Activated CD8-positive, alpha-beta memory T cell treated with anti-CD3 and anti-CD28 coated beads, Interleukin-2, amount 50 U/mL, for 48 hours (primary cell): ENCODE results near the gene CEACAM16.
"Not testable (repeated sequence)": the region's sequence is repeated elsewhere in the genome, so short reads cannot be mapped to it uniquely, and the experiment has no call there.

Source experiments
- DNase-seq: peaks from one replicate; pipeline ENCODE4 v3.0.0-alpha.2; 2020

Gene CEACAM16

DNA sequence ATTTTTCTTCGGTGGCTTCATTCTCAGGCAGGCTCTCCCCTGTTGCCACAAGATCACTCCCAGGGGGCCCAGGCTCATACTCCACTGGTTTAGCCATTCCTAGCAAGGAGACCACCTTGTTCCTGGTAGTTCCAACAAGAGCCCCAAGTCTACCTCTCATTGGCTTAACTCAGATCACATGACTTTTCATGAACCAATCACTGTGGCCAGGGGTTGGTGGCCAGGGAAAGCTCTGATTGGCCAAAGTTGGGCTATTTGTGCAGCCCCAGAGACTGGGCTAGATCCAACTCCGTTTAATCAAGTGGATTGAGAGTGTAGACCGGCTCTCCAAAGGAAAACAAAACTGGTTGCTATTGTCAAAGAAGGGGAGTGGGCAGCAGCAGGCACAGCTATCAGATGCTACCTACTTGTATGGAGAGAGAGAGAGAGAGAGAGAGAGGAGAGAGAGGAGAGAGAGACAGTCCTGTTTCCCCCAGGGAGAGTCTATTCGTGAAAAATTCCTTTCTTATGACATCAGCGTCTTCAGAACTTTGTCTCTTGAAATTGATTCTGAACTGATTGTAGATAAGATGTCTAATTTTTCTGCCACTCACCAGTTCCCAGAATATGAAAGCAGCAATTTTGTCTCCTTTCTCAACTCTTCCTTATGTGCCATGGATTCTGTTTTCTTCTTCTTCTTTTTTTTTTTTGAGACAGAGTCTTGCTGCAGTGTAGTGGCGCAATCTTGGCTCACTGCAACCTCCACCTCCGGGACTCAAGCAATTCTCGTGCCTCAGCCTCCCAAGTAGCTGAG lies 21.7 kb upstream of the CEACAM16 start:
- DNase-seq = no peak

- DNase-seq = no peak
Observed at GRCh38 chr19:44680536-44680935, 18.4 kb upstream of the CEACAM16 start.

- no peak for DNase-seq
Observed at GRCh38 chr19:44681992-44682790, 16.8 kb upstream of the CEACAM16 start.

DNA sequence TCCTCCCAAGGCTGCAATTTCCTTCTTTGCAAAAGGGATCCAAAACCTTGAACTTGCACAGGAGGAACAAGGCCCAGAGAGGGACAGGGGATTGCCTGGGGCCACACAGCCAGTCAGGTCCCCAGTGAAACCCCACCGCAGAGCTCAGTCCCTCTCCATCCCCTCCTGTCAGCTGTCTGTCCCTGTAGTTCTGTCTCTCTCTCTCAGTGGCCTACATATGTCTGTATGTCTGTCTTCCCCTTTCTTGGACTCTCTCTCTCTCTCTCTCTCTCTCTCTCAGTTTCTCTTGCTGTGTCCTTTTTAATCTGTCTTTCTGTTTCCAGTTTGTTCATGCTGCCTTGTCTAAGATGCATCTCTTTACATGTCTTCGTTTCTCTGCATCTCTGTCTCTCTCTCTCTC lies 16.1 kb upstream of the CEACAM16 start:
- DNase-seq = no peak

- no peak for DNase-seq
Observed at GRCh38 chr19:44683434-44684210, 15.3 kb upstream of the CEACAM16 start.

DNA sequence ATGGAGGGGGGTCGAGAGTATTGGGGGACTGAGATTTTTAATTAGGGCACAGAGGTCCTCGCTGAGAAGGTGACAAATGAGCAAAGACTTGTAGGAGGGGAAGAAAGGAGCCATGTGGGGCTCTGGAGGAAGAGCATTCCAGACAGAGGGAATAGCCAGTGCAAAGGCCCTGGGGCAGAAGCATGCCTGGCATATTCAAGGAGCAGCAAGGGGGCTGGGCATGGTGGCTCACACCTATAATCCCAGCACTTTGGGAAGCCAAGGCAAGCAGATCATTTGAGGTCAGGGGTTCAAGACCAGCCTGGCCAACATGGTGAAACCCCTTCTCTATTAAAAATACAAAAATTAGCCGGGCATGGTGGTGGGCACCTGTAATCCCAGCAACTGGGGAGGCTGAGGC lies 14.6 kb upstream of the CEACAM16 start:
- not testable (repeated sequence) for DNase-seq

DNA sequence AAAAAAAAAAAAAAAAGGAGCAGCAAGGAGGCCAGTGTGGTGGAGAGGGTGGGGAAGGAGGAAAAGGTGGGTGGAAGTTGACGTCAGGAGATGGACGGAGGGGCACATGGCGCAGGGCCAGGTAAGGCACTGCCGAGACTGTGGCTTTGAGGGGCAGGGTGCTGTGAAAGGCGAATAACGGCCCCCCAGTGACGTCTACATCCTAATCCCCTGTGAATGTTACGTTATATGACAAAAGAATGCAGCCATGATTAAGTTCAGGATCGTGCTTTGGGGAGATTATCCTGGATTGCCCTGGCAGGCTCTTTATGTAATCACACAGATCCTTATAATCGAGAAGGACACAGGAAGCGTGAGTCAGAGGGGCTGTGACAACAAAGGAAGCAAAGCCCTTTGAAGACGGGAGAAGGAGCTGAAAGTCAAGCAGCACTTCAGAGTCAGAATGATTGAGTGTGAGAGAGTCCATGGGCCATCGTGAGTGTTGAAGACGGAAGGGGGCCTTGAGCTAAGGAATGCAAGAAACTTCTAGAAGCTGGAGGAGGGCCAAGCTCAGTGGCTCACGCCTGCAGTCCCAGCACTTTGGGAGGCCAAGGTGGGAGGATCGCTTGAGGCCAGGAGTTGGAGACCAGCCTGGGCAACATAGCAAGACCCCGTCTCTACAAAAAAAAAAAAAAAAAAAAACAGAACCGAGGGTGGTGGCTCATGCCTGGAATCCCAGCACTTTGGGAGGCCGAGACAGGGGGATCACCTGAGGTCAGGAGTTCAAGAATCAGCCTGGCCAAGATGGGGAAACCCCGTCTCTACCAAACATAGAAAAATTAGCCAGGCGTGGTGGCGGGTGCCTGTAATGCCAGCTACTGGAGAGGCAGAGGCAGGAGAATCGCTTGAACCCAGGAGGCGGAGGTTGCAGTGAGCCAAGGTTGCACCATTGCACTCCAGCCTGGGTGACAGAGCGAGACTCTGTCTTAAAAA lies 13.8 kb upstream of the CEACAM16 start:
- DNase-seq = no peak

- DNase-seq = no peak
Observed at GRCh38 chr19:44685877-44686276, 13.1 kb upstream of the CEACAM16 start.

DNA sequence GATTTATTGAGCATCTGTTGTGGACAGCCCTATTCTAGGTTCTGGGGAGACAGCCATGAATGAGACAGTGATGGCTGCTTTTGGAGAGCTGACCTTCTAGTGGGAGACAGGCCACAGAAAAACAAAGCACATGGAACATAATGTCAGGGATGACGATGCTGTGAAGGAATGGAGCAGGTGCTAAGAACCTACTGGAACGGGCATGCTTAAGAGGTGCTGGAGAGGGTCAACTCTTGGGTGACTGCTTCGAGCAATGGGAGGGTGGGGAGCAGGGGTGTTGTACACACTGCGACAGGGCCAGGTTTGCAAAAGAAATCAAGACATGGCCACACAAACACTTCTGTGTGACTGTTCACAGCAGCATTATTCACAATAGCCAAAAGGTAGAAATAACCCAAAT lies 12.1 kb upstream of the CEACAM16 start:
- no peak for DNase-seq

DNA sequence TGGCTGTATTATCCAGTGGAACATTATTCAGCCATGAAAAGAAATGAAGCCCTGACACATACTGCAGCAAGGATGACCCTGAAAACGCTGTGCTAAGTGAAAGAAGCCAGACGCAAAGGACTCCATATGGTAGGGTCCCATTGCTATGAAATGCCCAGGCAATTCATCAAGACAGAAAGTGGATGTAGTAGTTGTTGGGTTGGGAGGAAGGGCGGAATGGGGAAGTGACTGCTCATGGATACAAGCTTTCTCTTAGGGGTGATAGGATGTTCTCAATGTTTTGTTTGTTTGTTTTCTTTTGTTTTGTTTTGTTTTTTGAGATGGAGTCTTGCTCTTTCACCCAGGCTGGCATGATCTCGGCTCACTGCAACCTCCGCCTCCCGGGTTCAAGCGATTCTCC lies 11.1 kb upstream of the CEACAM16 start:
- DNase-seq = no peak

DNA sequence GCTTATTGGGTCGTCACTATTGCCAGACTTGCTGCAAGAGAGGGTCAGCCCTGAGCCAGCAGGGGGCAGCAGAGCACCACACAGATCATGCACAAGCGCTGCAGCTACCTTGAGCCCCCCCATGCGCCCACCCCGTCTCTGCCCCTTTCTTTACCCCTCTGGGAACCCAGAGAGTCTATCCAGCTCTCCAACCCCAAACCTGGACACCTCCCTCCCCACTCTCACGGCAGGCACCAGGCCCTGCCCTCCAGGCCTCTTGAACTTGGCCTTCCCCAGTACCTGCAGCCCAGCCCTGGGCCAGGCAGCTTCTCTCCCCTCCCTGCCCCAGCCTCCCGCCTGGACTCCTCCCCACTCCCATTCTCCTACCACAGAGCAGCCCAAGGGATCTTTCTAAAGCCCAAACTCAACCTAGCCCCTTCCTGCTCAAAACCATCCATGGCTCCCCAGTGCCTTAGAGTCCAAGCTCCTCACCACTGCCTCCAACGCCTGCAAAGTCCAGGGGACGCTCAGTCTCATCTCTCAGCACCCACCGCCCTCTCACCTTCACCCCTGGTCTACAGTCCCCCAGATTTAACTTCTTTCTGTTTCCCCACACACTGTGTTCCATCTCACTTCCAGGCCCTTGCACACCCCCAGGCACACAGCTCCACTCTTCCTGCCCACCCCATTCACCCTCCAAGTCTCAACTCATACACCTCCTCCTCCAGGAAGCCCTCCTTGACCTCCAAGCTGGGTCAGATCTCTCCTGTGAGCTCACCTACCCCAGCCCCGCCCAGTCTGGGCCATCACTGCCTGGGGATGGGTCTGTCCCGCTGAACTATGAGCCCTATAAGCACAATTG lies 9.4 kb upstream of the CEACAM16 start:
- peak; percentile 94 for DNase-seq

DNA sequence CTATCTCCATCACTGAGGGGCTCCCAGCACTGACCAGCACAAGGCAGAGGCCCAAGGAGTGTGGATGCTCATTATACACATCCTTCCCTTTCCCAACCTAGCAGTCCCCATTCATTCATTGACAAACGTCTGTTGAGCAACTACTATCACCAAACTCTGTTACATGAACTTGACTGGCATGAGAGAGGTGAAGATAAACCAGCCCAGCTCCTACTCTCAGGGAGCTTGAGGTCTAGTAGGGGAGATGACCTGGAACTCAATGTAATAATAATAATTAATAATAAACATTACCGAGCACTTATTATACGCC lies 8.9 kb upstream of the CEACAM16 start:
- no peak for DNase-seq

GRCh38 chr19:44692379-44692721 lies 6.6 kb upstream of the CEACAM16 start:
- no peak for DNase-seq

DNA sequence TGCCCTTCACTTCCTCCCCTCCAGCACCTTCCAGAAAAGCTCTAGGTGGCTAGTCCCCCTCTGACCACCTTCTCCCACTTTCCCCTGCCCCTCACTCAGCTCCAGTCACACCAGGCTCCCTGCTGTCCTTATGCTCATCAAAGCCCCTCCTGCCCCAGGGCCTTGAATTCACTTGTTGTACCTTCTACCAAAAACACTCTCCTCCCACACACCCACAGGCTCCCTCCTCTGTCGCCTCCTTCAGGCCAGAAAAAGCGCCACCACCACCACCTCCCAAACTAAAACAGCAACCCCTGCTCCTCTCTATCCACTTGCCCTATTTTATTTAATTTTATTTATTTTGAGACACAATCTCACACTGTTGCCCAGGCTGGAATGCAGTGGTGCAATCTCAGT lies 4.8 kb upstream of the CEACAM16 start:
- peak; percentile 61 for DNase-seq

GRCh38 chr19:44696939-44697669 lies 1.8 kb upstream of the CEACAM16 start:
- no peak for DNase-seq

GRCh38 chr19:44697670-44698034 lies 1.3 kb upstream of the CEACAM16 start:
- DNase-seq = no peak

- DNase-seq = no peak
Observed at GRCh38 chr19:44700547-44700946, 1.6 kb downstream of the CEACAM16 start.

- DNase-seq = no peak
Observed at GRCh38 chr19:44701228-44701627, 2.3 kb downstream of the CEACAM16 start.

DNA sequence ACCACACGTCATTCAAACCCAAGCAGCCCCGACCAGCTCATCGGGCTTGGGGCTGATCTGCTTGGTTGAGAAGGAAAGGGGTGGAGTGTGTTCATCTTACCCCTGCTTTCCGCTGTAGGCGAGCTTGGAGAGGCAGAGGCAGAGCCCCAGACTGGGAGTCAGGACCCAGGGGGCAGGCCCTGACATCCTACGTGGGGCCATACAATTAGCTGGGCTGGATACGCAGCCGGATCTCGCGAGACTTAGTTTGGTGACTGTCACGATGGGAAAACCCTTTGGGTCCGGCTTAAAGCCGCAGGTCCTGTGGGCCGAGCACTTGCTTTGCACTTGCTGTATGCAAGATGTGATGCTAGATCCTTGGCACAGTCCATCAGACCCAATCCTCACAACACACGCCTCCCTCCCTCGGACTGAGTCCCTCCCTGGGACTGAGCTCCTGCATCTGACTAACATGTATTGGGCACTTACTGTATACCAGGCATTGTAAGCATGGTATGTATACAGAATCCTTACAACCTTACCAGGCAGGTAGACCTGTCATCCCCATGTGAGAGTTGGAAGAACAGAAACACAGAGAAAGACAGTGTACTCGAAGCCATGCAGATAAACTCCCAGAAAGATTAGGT lies 3.7 kb downstream of the CEACAM16 start:
- no peak for DNase-seq

DNA sequence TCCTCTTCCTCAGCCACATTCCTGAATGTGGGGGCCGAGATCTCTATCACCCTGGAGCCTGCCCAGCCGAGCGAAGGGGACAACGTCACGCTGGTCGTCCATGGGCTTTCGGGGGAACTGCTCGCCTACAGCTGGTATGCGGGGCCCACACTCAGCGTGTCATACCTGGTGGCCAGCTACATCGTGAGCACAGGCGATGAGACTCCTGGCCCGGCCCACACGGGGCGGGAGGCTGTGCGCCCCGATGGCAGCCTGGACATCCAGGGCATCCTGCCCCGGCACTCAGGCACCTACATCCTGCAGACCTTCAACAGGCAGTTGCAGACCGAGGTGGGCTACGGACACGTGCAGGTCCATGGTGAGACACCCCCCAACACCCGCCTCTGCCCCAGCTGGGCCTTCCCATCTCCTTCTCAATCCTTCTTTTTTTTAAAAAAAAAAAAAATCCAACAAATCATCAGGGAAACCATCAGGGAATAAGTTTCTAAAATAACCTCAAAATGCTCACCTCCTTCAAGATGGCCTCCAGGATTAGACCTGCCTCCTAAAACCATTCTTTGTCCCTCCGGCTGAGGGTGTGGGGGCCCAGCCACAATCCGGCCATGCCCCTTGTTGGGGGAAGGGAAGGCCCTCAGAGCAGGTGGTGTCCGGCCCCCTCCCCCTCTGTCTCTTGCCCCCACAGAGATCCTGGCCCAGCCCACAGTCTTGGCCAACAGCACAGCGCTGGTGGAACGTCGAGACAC lies 4.6 kb downstream of the CEACAM16 start:
- DNase-seq = no peak
